ENCODE measurements around the gene MYO1B. TPM values are rescaled to one million over a fixed set of nuclear protein-coding genes. Genes with fewer than 3 reads are reported as not detected.

MYO1B gene
- total RNA-seq, 2 donors from 2014 or later, result 74.7 to 79.4 TPM

DNA sequence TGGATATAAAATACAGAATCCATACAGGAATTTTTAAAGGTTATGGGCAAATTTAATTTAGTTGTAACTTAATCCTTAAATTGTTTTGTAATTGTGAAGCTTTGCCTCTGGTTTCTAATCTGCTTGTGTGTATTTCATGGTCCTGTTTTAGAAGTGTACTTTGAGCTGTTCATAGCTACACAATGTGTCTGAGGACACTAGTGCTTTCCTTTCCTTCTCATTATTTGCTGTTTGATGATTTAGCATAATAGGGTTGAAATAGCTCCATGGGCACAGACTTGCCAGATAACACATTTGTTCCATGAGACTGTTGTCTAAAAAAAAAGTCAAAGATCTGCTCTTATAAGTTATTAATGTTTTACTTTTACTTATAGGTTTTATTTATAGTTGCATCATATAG lies 134.2 kb downstream of the MYO1B start:
- TF ChIP-seq, protein P1, sequence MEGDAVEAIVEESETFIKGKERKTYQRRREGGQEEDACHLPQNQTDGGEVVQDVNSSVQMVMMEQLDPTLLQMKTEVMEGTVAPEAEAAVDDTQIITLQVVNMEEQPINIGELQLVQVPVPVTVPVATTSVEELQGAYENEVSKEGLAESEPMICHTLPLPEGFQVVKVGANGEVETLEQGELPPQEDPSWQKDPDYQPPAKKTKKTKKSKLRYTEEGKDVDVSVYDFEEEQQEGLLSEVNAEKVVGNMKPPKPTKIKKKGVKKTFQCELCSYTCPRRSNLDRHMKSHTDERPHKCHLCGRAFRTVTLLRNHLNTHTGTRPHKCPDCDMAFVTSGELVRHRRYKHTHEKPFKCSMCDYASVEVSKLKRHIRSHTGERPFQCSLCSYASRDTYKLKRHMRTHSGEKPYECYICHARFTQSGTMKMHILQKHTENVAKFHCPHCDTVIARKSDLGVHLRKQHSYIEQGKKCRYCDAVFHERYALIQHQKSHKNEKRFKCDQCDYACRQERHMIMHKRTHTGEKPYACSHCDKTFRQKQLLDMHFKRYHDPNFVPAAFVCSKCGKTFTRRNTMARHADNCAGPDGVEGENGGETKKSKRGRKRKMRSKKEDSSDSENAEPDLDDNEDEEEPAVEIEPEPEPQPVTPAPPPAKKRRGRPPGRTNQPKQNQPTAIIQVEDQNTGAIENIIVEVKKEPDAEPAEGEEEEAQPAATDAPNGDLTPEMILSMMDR (IDR thresholded peaks at IDR 0.05), result no peak
- Histone ChIP-seq H3K27ac (no peak overlapping the region), H3K36me3 (no peaks in the 10 kb centered on the region), H3K4me3 (no peak overlapping the region), H3K9me3 (no peaks in the 10 kb centered on the region), H3K4me1 (ENCODE audit: control insufficient read depth in 1 of 2, low read depth in 2 of 2) (peaks cover 14 to 19% of the 10 kb centered on the region in 2 donors), H3K27me3 (replicated peaks; ENCODE audit: insufficient read depth) (no peaks in the 10 kb centered on the region)
- DNase-seq (ENCODE audit: low spot score) (no peak), ATAC-seq (ENCODE audit: insufficient number of reproducible peaks, low FRiP score, low read depth) (no peak)

DNA sequence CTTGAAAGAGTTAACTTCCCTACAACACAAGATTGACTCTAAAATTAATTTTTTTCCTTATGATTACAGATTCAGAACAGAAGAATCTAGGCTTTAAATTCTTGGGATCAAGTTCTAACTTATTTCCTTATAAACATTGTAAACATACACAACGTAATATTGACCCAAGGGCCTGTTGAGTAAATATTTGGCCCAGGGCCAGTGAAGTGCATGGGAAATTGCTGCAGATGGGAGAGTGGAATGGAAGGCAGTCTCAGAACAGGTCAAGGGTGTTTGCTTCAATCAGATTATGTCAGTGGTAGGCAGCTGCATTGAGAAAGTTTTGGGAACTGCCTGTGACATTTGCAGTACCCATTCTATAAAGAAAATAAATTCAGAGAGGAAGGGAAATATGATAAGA lies 137.6 kb downstream of the MYO1B start:
- no peak overlapping the region for H3K27ac ChIP-seq
- no peak overlapping the region for H3K4me3 ChIP-seq
- peaks cover 16 to 36% of the 10 kb centered on the region in 2 donors for H3K4me1 ChIP-seq (ENCODE audit: control insufficient read depth in 1 of 2, low read depth in 2 of 2)
- no peaks in the 10 kb centered on the region for H3K36me3 ChIP-seq
- no peaks in the 10 kb centered on the region for H3K9me3 ChIP-seq
- no peak for ATAC-seq (ENCODE audit: insufficient number of reproducible peaks, low FRiP score, low read depth)
- TF ChIP-seq, protein P1 (IDR thresholded peaks at IDR 0.05), result no peak
- H3K27me3 ChIP-seq (replicated peaks; ENCODE audit: insufficient read depth), result no peaks in the 10 kb centered on the region
- DNase-seq (ENCODE audit: low spot score), result no peak

DNA sequence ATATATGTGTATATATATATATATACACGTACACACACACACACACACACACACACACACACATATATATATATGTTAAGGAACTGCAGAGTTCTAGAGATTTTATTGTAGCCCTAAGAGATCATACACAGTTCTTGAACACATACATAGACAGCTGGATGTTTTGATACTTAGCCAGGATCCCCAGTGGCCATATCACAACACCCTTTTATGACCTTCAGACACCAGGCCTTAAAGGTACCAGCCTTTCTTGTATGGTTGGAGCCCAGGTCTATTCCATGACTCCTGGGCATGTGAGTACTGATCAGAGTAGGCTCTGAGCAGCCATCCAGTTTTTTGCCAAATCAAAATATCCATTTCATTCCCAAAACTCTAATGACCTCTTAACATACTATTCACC lies 138.3 kb downstream of the MYO1B start:
- no peak for ATAC-seq (ENCODE audit: insufficient number of reproducible peaks, low FRiP score, low read depth)
- Histone ChIP-seq H3K4me3 (no peak overlapping the region), H3K36me3 (no peaks in the 10 kb centered on the region), H3K27ac (no peak overlapping the region), H3K4me1 (ENCODE audit: control insufficient read depth in 1 of 2, low read depth in 2 of 2) (peaks cover 17 to 37% of the 10 kb centered on the region in 2 donors), H3K27me3 (replicated peaks; ENCODE audit: insufficient read depth) (no peaks in the 10 kb centered on the region), H3K9me3 (no peaks in the 10 kb centered on the region)
- TF ChIP-seq, protein P1 (IDR thresholded peaks at IDR 0.05), result no peak
- no peak for DNase-seq (ENCODE audit: low spot score)

DNA sequence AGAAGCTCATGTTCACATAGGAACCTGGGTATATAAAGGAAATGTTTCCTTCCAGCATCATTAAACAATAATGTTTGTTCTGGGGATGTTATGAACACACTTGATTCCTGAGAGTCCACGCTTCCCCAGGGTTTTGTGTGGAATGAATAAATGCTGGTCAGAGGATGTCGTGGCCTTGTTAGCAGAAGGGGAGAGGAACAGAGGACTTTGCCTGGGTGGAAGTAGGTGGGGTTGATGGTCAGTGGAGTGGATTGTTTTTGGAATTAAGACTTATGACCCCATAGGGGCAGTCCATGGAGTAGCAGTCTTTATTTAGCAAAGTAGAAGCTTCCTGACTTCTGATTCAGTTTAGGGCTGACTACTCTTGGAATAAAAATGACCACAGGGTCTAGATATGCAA lies 139.6 kb downstream of the MYO1B start:
- DNase-seq (ENCODE audit: low spot score), result no peak
- H3K27me3 ChIP-seq (replicated peaks; ENCODE audit: insufficient read depth), result no peaks in the 10 kb centered on the region
- no peak for ATAC-seq (ENCODE audit: insufficient number of reproducible peaks, low FRiP score, low read depth)
- H3K4me3 ChIP-seq, result no peak overlapping the region
- peaks cover 17 to 37% of the 10 kb centered on the region in 2 donors for H3K4me1 ChIP-seq (ENCODE audit: control insufficient read depth in 1 of 2, low read depth in 2 of 2)
- no peaks in the 10 kb centered on the region for H3K36me3 ChIP-seq
- H3K27ac ChIP-seq, result peak overlapping the region; percentile 37 to 59
- TF ChIP-seq, protein P1 (IDR thresholded peaks at IDR 0.05), result no peak
- no peaks in the 10 kb centered on the region for H3K9me3 ChIP-seq

DNA sequence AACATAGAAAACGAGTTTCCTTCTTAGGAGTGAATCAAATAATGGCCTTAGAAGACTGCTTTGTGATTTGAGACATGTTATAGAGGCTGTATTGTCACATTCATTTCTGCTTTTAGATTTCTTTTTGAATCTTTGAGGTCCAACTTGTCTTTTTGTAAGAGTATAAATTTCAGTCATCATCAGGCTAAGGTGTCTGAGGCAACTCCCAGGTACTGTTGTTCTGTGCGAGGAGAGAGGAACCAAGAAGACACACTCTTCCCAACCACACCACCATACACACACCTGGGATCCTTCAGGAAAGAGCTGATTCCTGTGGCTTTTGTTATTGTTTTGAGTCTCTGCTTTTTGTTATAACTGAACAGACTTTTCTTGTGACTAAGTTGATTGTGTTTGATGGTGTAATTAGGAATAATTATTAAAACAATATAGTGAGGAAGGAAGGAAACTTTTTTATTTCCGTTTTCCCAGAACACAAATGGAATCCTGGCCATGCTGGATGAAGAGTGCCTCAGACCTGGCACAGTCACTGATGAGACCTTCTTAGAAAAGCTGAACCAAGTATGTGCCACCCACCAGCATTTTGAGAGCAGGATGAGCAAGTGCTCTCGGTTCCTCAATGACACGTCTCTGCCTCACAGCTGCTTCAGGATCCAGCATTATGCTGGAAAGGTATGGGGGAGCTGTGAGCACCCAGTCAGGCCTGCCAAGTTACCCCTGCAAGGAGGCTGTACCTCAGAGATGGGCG lies 140.4 kb downstream of the MYO1B start:
- H3K27ac ChIP-seq, result peak overlapping the region in 1 of 2 donors; percentile 59
- H3K4me1 ChIP-seq (ENCODE audit: control insufficient read depth in 1 of 2, low read depth in 2 of 2), result peaks cover 17 to 37% of the 10 kb centered on the region in 2 donors
- ATAC-seq (ENCODE audit: insufficient number of reproducible peaks, low FRiP score, low read depth), result no peak
- H3K36me3 ChIP-seq, result no peaks in the 10 kb centered on the region
- DNase-seq (ENCODE audit: low spot score), result no peak
- H3K9me3 ChIP-seq, result no peaks in the 10 kb centered on the region
- TF ChIP-seq, protein P1 (IDR thresholded peaks at IDR 0.05), result no peak
- no peaks in the 10 kb centered on the region for H3K27me3 ChIP-seq (replicated peaks; ENCODE audit: insufficient read depth)
- no peak overlapping the region for H3K4me3 ChIP-seq

All from thoracic aorta (tissue), 2 donors.